ENCODE results near the gene CERCAM. TPM values are rescaled to one million over a fixed set of nuclear protein-coding genes. Genes with fewer than 3 reads are reported as not detected.

CERCAM gene
- total and polyA plus RNA-seq, 2 experiments from 2014 or later = 49.2 to 117 TPM

DNA sequence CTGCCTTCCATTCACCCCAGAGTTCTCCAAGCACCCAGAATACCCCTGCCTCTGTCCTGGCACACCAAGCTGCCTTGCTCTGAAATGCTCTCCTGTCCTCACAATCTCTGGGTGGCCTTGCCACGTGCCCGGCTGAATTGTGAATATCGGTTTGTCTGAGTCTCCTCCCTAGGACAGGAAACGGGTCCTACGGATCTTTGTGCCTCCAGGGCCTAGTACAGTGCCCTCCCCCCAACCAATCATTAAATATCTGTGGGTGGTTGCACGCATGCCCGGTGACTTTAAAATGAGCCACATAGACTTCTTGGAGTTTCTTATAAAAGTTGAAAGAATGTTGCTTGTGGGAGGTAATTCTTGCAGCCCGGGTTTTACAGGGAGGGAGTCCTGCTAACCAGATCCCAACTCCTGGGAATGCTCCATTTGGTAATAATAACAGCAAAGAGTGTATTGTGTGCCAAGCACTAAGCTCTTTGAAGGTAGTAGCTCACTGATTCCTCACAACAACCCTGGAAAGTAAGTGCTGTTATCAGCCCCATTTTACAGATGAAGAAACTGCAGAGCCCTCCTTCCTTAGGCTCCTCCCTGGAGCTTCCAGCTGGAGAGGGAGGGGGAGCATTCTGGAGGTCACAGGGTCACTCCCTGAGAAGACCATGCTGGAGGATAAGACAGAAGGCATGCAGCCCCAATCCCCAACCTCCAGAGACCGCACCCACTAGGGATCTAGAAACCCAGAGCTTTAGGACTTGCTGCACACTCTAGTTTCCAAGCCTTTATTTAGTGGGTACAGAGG, 26.1 kb upstream of the CERCAM start:
- Histone ChIP-seq H3K4me1 (ENCODE audit: insufficient read depth) (peaks cover 7% of the 10 kb centered on the region), H3K79me2 (no peaks in the 10 kb centered on the region), H4K20me1 (ENCODE audit: insufficient read depth, poor library complexity, severe bottlenecking) (peaks cover 12% of the 10 kb centered on the region), H3K36me3 (replicated peaks; ENCODE audit: insufficient read depth, low read depth) (no peaks in the 10 kb centered on the region), H3K27ac (no peak overlapping the region), H2AFZ (no peak overlapping the region), H3K4me3 (no peak overlapping the region), H3K9me3 (ENCODE audit: low read depth) (no peaks in the 10 kb centered on the region), H3K4me2 (no peak overlapping the region), H3K27me3 (peaks cover 86% of the 10 kb centered on the region), H3K9me2 (replicated peaks; ENCODE audit: insufficient read depth) (no peaks in the 10 kb centered on the region)
- WGBS (ENCODE audit: low lambda C conversion rate, missing lambda C conversion rate) = 26% methylated on average over 9 of the region's 9 CpGs
- DNase-seq (ENCODE audit: low spot score) = no peak
- TF ChIP-seq EZH2 (IDR thresholded peaks at IDR 0.05; ENCODE audit: borderline replicate concordance) = no peak
- no peak for TF ChIP-seq EZH2phosphoT487 (IDR thresholded peaks at IDR 0.05; ENCODE audit: low read depth, severe bottlenecking, unreplicated experiment)
- no peak for TF ChIP-seq CTCF (IDR thresholded peaks at IDR 0.05; ENCODE audit: poor library complexity)

DNA sequence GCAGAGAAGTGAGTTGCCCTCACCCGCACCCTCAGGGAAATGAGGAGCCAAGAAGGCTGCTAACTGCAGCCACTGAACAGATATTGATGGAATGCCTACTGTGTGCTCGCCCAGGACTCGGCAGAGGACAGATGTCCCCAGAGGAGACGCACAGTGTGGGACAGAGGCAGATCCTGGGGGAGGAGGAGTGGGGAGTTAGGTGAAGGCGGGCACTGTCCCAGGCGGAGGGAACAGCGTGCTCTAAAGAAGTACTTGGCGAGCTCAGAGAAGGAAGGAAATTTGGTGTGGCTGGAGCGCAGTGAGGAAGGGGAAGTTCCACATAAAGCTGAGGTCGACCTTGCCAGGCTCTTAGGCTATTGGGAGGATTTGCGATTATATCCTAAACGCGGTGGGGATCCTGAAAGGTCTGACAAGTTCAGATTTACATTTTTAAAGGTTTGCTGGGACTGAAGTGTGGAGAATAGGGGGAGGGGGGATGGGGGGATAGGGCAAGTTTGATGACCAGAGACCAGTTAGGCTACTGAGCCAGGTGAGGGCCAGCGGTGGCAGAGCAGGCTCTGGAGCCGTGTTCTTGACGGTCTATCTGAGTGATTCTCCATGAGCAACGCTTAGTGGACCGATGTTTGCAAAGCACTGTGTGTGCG, 23.6 kb upstream of the CERCAM start:
- H3K36me3 ChIP-seq (replicated peaks; ENCODE audit: insufficient read depth, low read depth) = no peaks in the 10 kb centered on the region
- no peak for DNase-seq (ENCODE audit: low spot score)
- H3K27me3 ChIP-seq = peaks cover 67% of the 10 kb centered on the region
- H3K4me3 ChIP-seq = no peak overlapping the region
- 12% methylated on average over 19 of the region's 19 CpGs for WGBS (ENCODE audit: low lambda C conversion rate, missing lambda C conversion rate)
- H3K79me2 ChIP-seq = no peaks in the 10 kb centered on the region
- H2AFZ ChIP-seq = no peak overlapping the region
- peaks cover 7% of the 10 kb centered on the region for H3K4me1 ChIP-seq (ENCODE audit: insufficient read depth)
- no peak overlapping the region for H3K27ac ChIP-seq
- no peak overlapping the region for H3K4me2 ChIP-seq
- no peaks in the 10 kb centered on the region for H3K9me2 ChIP-seq (replicated peaks; ENCODE audit: insufficient read depth)
- H3K9me3 ChIP-seq (ENCODE audit: low read depth) = no peaks in the 10 kb centered on the region
- TF ChIP-seq EZH2phosphoT487 (IDR thresholded peaks at IDR 0.05; ENCODE audit: low read depth, severe bottlenecking, unreplicated experiment) (no peak), EZH2 (IDR thresholded peaks at IDR 0.05; ENCODE audit: borderline replicate concordance) (peak; percentile 51)
- H4K20me1 ChIP-seq (ENCODE audit: insufficient read depth, poor library complexity, severe bottlenecking) = peaks cover 10% of the 10 kb centered on the region

GRCh38 chr9:128397831-128398230, 22.8 kb upstream of the CERCAM start:
- no peaks in the 10 kb centered on the region for H3K36me3 ChIP-seq (replicated peaks; ENCODE audit: insufficient read depth, low read depth)
- peaks cover 3% of the 10 kb centered on the region for H4K20me1 ChIP-seq (ENCODE audit: insufficient read depth, poor library complexity, severe bottlenecking)
- peaks cover under 1% of the 10 kb centered on the region for H3K4me1 ChIP-seq (ENCODE audit: insufficient read depth)
- no peak overlapping the region for H3K4me2 ChIP-seq
- no peak overlapping the region for H2AFZ ChIP-seq
- no peaks in the 10 kb centered on the region for H3K9me3 ChIP-seq (ENCODE audit: low read depth)
- H3K4me3 ChIP-seq = no peak overlapping the region
- no peaks in the 10 kb centered on the region for H3K79me2 ChIP-seq
- H3K9me2 ChIP-seq (replicated peaks; ENCODE audit: insufficient read depth) = no peaks in the 10 kb centered on the region
- H3K27me3 ChIP-seq = peaks cover 59% of the 10 kb centered on the region
- no peak for DNase-seq (ENCODE audit: low spot score)
- WGBS (ENCODE audit: low lambda C conversion rate, missing lambda C conversion rate) = 74% methylated on average over 7 of the region's 7 CpGs
- H3K27ac ChIP-seq = no peak overlapping the region
- TF ChIP-seq CTCF (IDR thresholded peaks at IDR 0.05; ENCODE audit: poor library complexity) = no peak
- no peak for TF ChIP-seq EZH2 (IDR thresholded peaks at IDR 0.05; ENCODE audit: borderline replicate concordance)
- TF ChIP-seq EZH2phosphoT487 (IDR thresholded peaks at IDR 0.05; ENCODE audit: low read depth, severe bottlenecking, unreplicated experiment) = no peak

DNA sequence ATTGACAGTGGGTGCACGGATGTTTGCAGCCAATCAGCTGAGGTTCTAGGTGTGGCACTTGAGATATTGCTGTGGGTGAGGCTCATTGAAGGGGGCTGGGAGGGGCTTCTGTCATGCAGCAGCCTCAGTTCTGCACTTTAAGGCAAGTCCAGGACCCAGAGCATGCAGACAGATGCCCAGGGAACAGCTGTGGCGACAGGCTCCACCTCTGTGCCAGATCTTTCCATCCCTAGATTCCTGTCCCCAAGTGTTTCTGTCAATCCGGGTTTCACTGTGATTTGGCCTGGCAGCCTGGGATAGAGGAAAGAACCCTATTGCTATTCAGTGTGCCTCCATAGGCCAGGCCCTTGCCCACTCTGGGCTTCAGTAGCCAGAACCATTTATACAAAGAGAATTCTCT, 20.8 kb upstream of the CERCAM start:
- TF ChIP-seq EZH2 (IDR thresholded peaks at IDR 0.05; ENCODE audit: borderline replicate concordance) = no peak
- no peak for TF ChIP-seq EZH2phosphoT487 (IDR thresholded peaks at IDR 0.05; ENCODE audit: low read depth, severe bottlenecking, unreplicated experiment)
- no peak for TF ChIP-seq CTCF (IDR thresholded peaks at IDR 0.05; ENCODE audit: poor library complexity)
- Histone ChIP-seq H2AFZ (no peak overlapping the region), H3K4me3 (no peak overlapping the region), H4K20me1 (ENCODE audit: insufficient read depth, poor library complexity, severe bottlenecking) (no peaks in the 10 kb centered on the region), H3K9me2 (replicated peaks; ENCODE audit: insufficient read depth) (no peaks in the 10 kb centered on the region), H3K9me3 (ENCODE audit: low read depth) (no peaks in the 10 kb centered on the region), H3K27me3 (peaks cover 39% of the 10 kb centered on the region), H3K4me1 (ENCODE audit: insufficient read depth) (no peaks in the 10 kb centered on the region), H3K36me3 (replicated peaks; ENCODE audit: insufficient read depth, low read depth) (no peaks in the 10 kb centered on the region), H3K27ac (no peak overlapping the region), H3K4me2 (no peak overlapping the region), H3K79me2 (no peaks in the 10 kb centered on the region)
- 72% methylated on average over 3 of the region's 3 CpGs for WGBS (ENCODE audit: low lambda C conversion rate, missing lambda C conversion rate)
- no peak for DNase-seq (ENCODE audit: low spot score)
